Neural progenitor cell (in vitro differentiated cells): Measurements from ENCODE around the gene MPP4.

Experiments used
- EZH2 ChIP-seq: fragments of 200-600 bp; sonication (generic); IDR thresholded peaks from 2 replicates; pipeline ENCODE4 v1.6.1; 2017; ENCODE audit warnings: antibody characterized with exemption, mild to moderate bottlenecking, moderate library complexity
- EZH2phosphoT487 ChIP-seq: fragments of 200-600 bp; sonication (generic); IDR thresholded peaks from 2 replicates; pipeline ENCODE4 v1.6.1; 2017; ENCODE audit warnings: antibody characterized with exemption
- TF ChIP-seq, protein P1 (sequence below): fragments of 200-600 bp; sonication (generic); IDR thresholded peaks from 2 replicates; pipeline ENCODE4 v1.5.1; 2017; ENCODE audit warnings: antibody characterized with exemption, mild to moderate bottlenecking

DNA sequence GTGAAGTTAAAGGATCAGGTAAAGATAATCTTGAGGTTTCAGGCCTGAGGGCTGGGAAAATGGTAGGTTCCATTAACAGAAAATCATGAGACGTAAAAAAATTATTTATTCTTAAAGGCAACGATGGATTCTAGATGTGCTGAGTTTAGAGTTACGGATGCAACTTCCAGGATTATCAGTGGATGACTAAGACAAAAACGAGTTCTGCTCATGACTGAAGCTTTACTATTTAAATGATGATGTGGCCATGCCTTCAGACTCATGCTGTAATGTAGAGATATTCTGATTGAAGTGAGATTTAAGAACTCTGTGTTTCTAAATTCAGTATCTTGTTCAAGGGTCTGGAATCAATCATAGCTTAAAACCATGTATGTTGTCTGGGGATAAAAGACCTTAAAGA lies 60.1 kb downstream of the MPP4 start:
- TF ChIP-seq, protein P1, sequence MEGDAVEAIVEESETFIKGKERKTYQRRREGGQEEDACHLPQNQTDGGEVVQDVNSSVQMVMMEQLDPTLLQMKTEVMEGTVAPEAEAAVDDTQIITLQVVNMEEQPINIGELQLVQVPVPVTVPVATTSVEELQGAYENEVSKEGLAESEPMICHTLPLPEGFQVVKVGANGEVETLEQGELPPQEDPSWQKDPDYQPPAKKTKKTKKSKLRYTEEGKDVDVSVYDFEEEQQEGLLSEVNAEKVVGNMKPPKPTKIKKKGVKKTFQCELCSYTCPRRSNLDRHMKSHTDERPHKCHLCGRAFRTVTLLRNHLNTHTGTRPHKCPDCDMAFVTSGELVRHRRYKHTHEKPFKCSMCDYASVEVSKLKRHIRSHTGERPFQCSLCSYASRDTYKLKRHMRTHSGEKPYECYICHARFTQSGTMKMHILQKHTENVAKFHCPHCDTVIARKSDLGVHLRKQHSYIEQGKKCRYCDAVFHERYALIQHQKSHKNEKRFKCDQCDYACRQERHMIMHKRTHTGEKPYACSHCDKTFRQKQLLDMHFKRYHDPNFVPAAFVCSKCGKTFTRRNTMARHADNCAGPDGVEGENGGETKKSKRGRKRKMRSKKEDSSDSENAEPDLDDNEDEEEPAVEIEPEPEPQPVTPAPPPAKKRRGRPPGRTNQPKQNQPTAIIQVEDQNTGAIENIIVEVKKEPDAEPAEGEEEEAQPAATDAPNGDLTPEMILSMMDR, result no peak
- no peak for TF ChIP-seq EZH2
- TF ChIP-seq EZH2phosphoT487, result no peak
